Fibroblast of villous mesenchyme (primary cell): ENCODE data around the gene BTBD9. TPM values are rescaled to one million over a fixed set of nuclear protein-coding genes. Genes with fewer than 3 reads are reported as not detected.

Source experiments
- DNase-seq: peaks from one replicate; pipeline ENCODE4 v3.0.0-alpha.2; 2010; ENCODE audit warnings: low read depth
- H3K4me3 ChIP-seq: 2 replicates; pipeline ENCODE4 v1.5.1; 2011; ENCODE audit warnings: low read depth, mild to moderate bottlenecking, low read length
- CTCF ChIP-seq: IDR thresholded peaks from 2 replicates; pipeline ENCODE4 v1.5.1; 2012; ENCODE audit warnings: low read depth, mild to moderate bottlenecking, low read length; ENCODE audit not compliant: insufficient read depth
- total RNA-seq: library from RNA; depleted of rRNA; stranded (reverse); fragments of >200 nt; gene quantifications from 2 replicates; pipeline ENCODE4 v1.2.3, GENCODE V29; 2012

Gene BTBD9
- total RNA-seq, 1 donor, result 12.1 TPM

- TF ChIP-seq CTCF, result no peak
- H3K4me3 ChIP-seq, result no peak overlapping the region
- no peak for DNase-seq
Measured at GRCh38 chr6:38579010-38579628, 60.6 kb downstream of the BTBD9 start.

- no peak for DNase-seq
- H3K4me3 ChIP-seq, result no peak overlapping the region
- TF ChIP-seq CTCF, result no peak
Measured at GRCh38 chr6:38578075-38578474, 61.7 kb downstream of the BTBD9 start.

- DNase-seq, result no peak
- no peak overlapping the region for H3K4me3 ChIP-seq
- TF ChIP-seq CTCF, result no peak
Measured at GRCh38 chr6:38577492-38577891, 62.2 kb downstream of the BTBD9 start.

- peak; percentile 50 for DNase-seq
- no peak overlapping the region for H3K4me3 ChIP-seq
- no peak for TF ChIP-seq CTCF
Measured at GRCh38 chr6:38573801-38574395, 65.8 kb downstream of the BTBD9 start.

- no peak overlapping the region for H3K4me3 ChIP-seq
- DNase-seq, result peak; percentile 11
- TF ChIP-seq CTCF, result no peak
Measured at GRCh38 chr6:38572186-38572813, 67.4 kb downstream of the BTBD9 start.

GRCh38 chr6:38571721-38572120 lies 68.0 kb downstream of the BTBD9 start:
- DNase-seq, result no peak
- no peak for TF ChIP-seq CTCF
- no peak overlapping the region for H3K4me3 ChIP-seq

- no peak overlapping the region for H3K4me3 ChIP-seq
- TF ChIP-seq CTCF, result peak; percentile 39
- peak; percentile 27 for DNase-seq
Measured at GRCh38 chr6:38570750-38571149, 69.0 kb downstream of the BTBD9 start.
